RCC 7860 (cell line): ENCODE results near the gene NKX1-1.

ENCODE experiments used
- DNase-seq: peaks from one replicate; pipeline ENCODE4 v3.0.0-alpha.2; 2015; ENCODE audit warnings: low spot score
- FAIRE-seq: peaks from 2 replicates; lab custom pipeline; 2012; peaks lifted over from hg19 to GRCh38; lab: Jason Lieb, UNC

NKX1-1 gene

GRCh38 chr4:1417522-1418390 lies 11.5 kb upstream of the NKX1-1 start:
- FAIRE-seq (no peak), DNase-seq (no peak)

GRCh38 chr4:1416948-1417260 lies 10.7 kb upstream of the NKX1-1 start:
- DNase-seq (no peak), FAIRE-seq (no peak)

GRCh38 chr4:1416051-1416947 lies 10.1 kb upstream of the NKX1-1 start:
- FAIRE-seq (no peak), DNase-seq (no peak)

GRCh38 chr4:1415681-1415981 lies 9.4 kb upstream of the NKX1-1 start:
- no peak for FAIRE-seq

GRCh38 chr4:1414831-1415680 lies 8.8 kb upstream of the NKX1-1 start:
- no peak for FAIRE-seq
- DNase-seq = no peak

More at GRCh38 chr4:1415681-1415981, 9.4 kb upstream of the NKX1-1 start:
- no peak for DNase-seq

- no peak for FAIRE-seq
- DNase-seq = no peak
These were observed 7.6 kb upstream of the NKX1-1 start for GRCh38 chr4:1413687-1414479.

- FAIRE-seq = no peak
- no peak for DNase-seq
These were observed 7.0 kb upstream of the NKX1-1 start for GRCh38 chr4:1413204-1413663.

- FAIRE-seq (no peak), DNase-seq (no peak)
These were observed 6.3 kb upstream of the NKX1-1 start for GRCh38 chr4:1412376-1413203.

- FAIRE-seq = no peak
- no peak for DNase-seq
These were observed 5.5 kb upstream of the NKX1-1 start for GRCh38 chr4:1411436-1412375.

GRCh38 chr4:1410491-1411325 lies 4.5 kb upstream of the NKX1-1 start:
- DNase-seq (no peak), FAIRE-seq (no peak)

GRCh38 chr4:1409491-1410425 lies 3.5 kb upstream of the NKX1-1 start:
- no peak for DNase-seq

GRCh38 chr4:1409079-1409478 lies 2.8 kb upstream of the NKX1-1 start:
- DNase-seq = no peak
- no peak for FAIRE-seq

More at GRCh38 chr4:1409491-1410425, 3.5 kb upstream of the NKX1-1 start:
- FAIRE-seq = no peak

GRCh38 chr4:1408418-1408817 lies 2.2 kb upstream of the NKX1-1 start:
- no peak for DNase-seq
- FAIRE-seq = no peak

GRCh38 chr4:1407657-1408333 lies 1.6 kb upstream of the NKX1-1 start:
- DNase-seq = no peak
- no peak for FAIRE-seq

GRCh38 chr4:1406981-1407656 lies 877 bp upstream of the NKX1-1 start:
- DNase-seq (no peak), FAIRE-seq (no peak)
